Neural cell (in vitro differentiated cells): Measurements from ENCODE around the gene PCP4. TPM values are rescaled to one million over a fixed set of nuclear protein-coding genes. Genes with fewer than 3 reads are reported as not detected.

Experiments
- H2AFZ ChIP-seq: fragments of 200-600, 300-800 bp; sonication (generic), shearing (Covaris generic); 2 replicates; pipeline ENCODE4 v1.6.0; 2014; ENCODE audit warnings: low read depth, mild to moderate bottlenecking, antibody characterized with exemption, low read length, moderate library complexity
- H3F3A ChIP-seq: fragments of 200-600 bp; shearing (Covaris generic); 2 replicates; pipeline ENCODE4 v1.6.1; 2016; ENCODE audit warnings: mild to moderate bottlenecking, moderate library complexity, mixed read lengths, antibody characterized with exemption, low read length; ENCODE audit not compliant: insufficient read depth, poor library complexity, severe bottlenecking
- H3K27ac ChIP-seq: fragments of 200-600, 300-800 bp; sonication (generic), shearing (Covaris generic); 2 replicates; pipeline ENCODE4 v1.5.1; 2014; ENCODE audit warnings: mild to moderate bottlenecking, low read length, moderate library complexity
- H3K27me3 ChIP-seq: fragments of 300-800, 200-600 bp; sonication (generic), shearing (Covaris generic); 2 replicates; pipeline ENCODE4 v1.6.0; 2014; ENCODE audit warnings: mild to moderate bottlenecking, low read depth, low read length, moderate library complexity; ENCODE audit not compliant: insufficient read depth
- H3K36me3 ChIP-seq: fragments of 300-800, 200-600 bp; sonication (generic), shearing (Covaris generic); 2 replicates; pipeline ENCODE4 v1.5.1; 2014; ENCODE audit warnings: mild to moderate bottlenecking, antibody characterized with exemption, low read length, moderate library complexity; ENCODE audit not compliant: insufficient read depth
- H3K4me2 ChIP-seq: fragments of 300-800, 200-600 bp; sonication (generic), shearing (Covaris generic); 2 replicates; pipeline ENCODE4 v1.6.0; 2014; ENCODE audit warnings: mild to moderate bottlenecking, low read length
- H3K4me3 ChIP-seq: fragments of 300-800, 200-600 bp; sonication (generic), shearing (Covaris generic); 2 replicates; pipeline ENCODE4 v1.5.1; 2014; ENCODE audit warnings: mild to moderate bottlenecking, low read length, moderate library complexity
- H3K79me2 ChIP-seq: fragments of 200-600 bp; shearing (Covaris generic); replicated peaks from 2 replicates; pipeline ENCODE4 v1.6.0; 2014; ENCODE audit warnings: mild to moderate bottlenecking, low read length, moderate library complexity; ENCODE audit not compliant: insufficient read depth
- H3K9ac ChIP-seq: fragments of 300-800, 200-600 bp; sonication (generic), shearing (Covaris generic); 2 replicates; pipeline ENCODE4 v1.6.1; 2016; ENCODE audit warnings: mild to moderate bottlenecking, low read length, mixed read lengths
- H3K9me2 ChIP-seq: fragments of 200-600 bp; shearing (Covaris generic); 2 replicates; pipeline ENCODE4 v1.6.1; 2016; ENCODE audit warnings: mild to moderate bottlenecking, low read length, mixed read lengths; ENCODE audit not compliant: insufficient read depth
- H3K9me3 ChIP-seq: fragments of 200-600, 300-800 bp; sonication (generic), shearing (Covaris generic); 2 replicates; pipeline ENCODE4 v1.6.1; 2016; ENCODE audit warnings: mild to moderate bottlenecking, mixed run types, low read length, moderate library complexity, mixed read lengths
- H4K20me1 ChIP-seq: fragments of 200-600 bp; shearing (Covaris generic); 2 replicates; pipeline ENCODE4 v1.6.1; 2016; ENCODE audit warnings: mild to moderate bottlenecking, mixed run types; ENCODE audit not compliant: insufficient read depth
- CTCF ChIP-seq: fragments of 450-650 bp; IDR thresholded peaks from 2 replicates; pipeline ENCODE4 v1.5.1; 2014; ENCODE audit warnings: antibody characterized with exemption, mild to moderate bottlenecking, moderate library complexity; ENCODE audit not compliant: poor library complexity, severe bottlenecking
- EP300 ChIP-seq: fragments of 450-650 bp; conservative IDR thresholded peaks from 2 replicates; pipeline ENCODE4 v1.6.1; 2014; ENCODE audit warnings: antibody characterized with exemption, mild to moderate bottlenecking, moderate library complexity; ENCODE audit not compliant: poor library complexity, severe bottlenecking
- EZH2 ChIP-seq: fragments of 200-600, 300-800 bp; shearing (Covaris generic), sonication (generic); IDR thresholded peaks from 2 replicates; pipeline ENCODE4 v1.6.1; 2014; ENCODE audit warnings: antibody characterized with exemption, low read length, borderline replicate concordance, mild to moderate bottlenecking; ENCODE audit not compliant: insufficient read depth, poor library complexity, severe bottlenecking
- MXI1 ChIP-seq: fragments of 450-650 bp; conservative IDR thresholded peaks from 2 replicates; pipeline ENCODE4 v1.6.1; 2014; ENCODE audit warnings: antibody characterized with exemption, mild to moderate bottlenecking; ENCODE audit not compliant: poor library complexity, severe bottlenecking
- POLR2AphosphoS5 ChIP-seq: IDR thresholded peaks from 2 replicates; pipeline ENCODE4 v1.6.1; 2012
- RAD21 ChIP-seq: fragments of 450-650 bp; conservative IDR thresholded peaks from 2 replicates; pipeline ENCODE4 v1.6.1; 2014; ENCODE audit warnings: antibody characterized with exemption, mild to moderate bottlenecking, moderate library complexity
- REST ChIP-seq: IDR thresholded peaks from 2 replicates; pipeline ENCODE4 v1.6.1; 2012; ENCODE audit warnings: borderline replicate concordance
- SMC3 ChIP-seq: fragments of 450-650 bp; conservative IDR thresholded peaks from 2 replicates; pipeline ENCODE4 v1.6.1; 2014; ENCODE audit warnings: antibody characterized with exemption, mild to moderate bottlenecking, moderate library complexity; ENCODE audit not compliant: poor library complexity
- TAF1 ChIP-seq: IDR thresholded peaks from 2 replicates; pipeline ENCODE4 v1.6.1; 2012; ENCODE audit warnings: low read depth
- polyA plus RNA-seq: library from polyadenylated mRNA; depleted of rRNA; stranded (reverse); fragments of >200 nt; gene quantifications from 2 replicates; pipeline ENCODE4 v1.2.3, GENCODE V29; 2014

The PCP4 gene
- polyA plus RNA-seq, 1 donor from 2014 or later: 10.1 TPM

DNA sequence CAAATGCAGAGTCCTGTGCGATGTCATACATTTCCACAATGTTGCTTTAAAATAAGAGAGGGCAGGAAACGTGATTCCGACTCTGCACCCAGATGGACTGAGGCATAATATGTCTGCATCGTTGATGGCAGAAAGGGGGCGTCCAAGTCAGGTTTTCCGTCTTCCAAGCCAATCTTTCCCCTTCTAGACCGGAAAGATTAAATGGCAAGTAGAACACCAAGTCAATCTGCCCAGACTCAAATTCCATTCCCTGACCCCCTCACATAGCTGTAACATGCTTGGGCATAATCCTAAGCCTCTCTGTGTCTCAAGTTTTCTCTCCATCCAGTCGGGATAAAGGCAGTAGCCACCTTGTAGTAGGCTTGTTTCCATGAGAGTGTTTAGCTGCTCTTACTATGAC, 14.4 kb downstream of the PCP4 start:
- no peak overlapping the region for H3K4me2 ChIP-seq
- H3K27me3 ChIP-seq: no peaks in the 10 kb centered on the region
- H3F3A ChIP-seq: no peaks in the 10 kb centered on the region
- H3K9ac ChIP-seq: no peak overlapping the region
- no peaks in the 10 kb centered on the region for H3K9me2 ChIP-seq
- H3K9me3 ChIP-seq: no peaks in the 10 kb centered on the region
- no peak for TF ChIP-seq POLR2AphosphoS5
- TF ChIP-seq RAD21: no peak
- no peak for TF ChIP-seq TAF1
- TF ChIP-seq SMC3: no peak
- no peak for TF ChIP-seq MXI1
- TF ChIP-seq EP300: no peak
- TF ChIP-seq CTCF: no peak
- no peak for TF ChIP-seq REST
- TF ChIP-seq EZH2: no peak
- no peaks in the 10 kb centered on the region for H4K20me1 ChIP-seq
- no peak overlapping the region for H3K4me3 ChIP-seq
- no peaks in the 10 kb centered on the region for H3K36me3 ChIP-seq
- H3K79me2 ChIP-seq: no peaks in the 10 kb centered on the region
- no peak overlapping the region for H3K27ac ChIP-seq
- no peak overlapping the region for H2AFZ ChIP-seq

GRCh38 chr21:39882151-39882838, 15.1 kb downstream of the PCP4 start:
- H2AFZ ChIP-seq: no peak overlapping the region
- H4K20me1 ChIP-seq: no peaks in the 10 kb centered on the region
- no peak overlapping the region for H3K9ac ChIP-seq
- H3K4me3 ChIP-seq: no peak overlapping the region
- no peaks in the 10 kb centered on the region for H3K79me2 ChIP-seq
- H3K4me2 ChIP-seq: no peak overlapping the region
- no peaks in the 10 kb centered on the region for H3K9me3 ChIP-seq
- TF ChIP-seq RAD21: no peak
- TF ChIP-seq POLR2AphosphoS5: no peak
- no peak for TF ChIP-seq EP300
- no peak for TF ChIP-seq CTCF
- no peak for TF ChIP-seq REST
- TF ChIP-seq TAF1: no peak
- TF ChIP-seq MXI1: no peak
- no peak for TF ChIP-seq EZH2
- TF ChIP-seq SMC3: no peak
- H3K36me3 ChIP-seq: no peaks in the 10 kb centered on the region
- no peaks in the 10 kb centered on the region for H3K9me2 ChIP-seq
- H3F3A ChIP-seq: no peaks in the 10 kb centered on the region
- no peaks in the 10 kb centered on the region for H3K27me3 ChIP-seq
- H3K27ac ChIP-seq: no peak overlapping the region
